Sciatic nerve (tissue), 2 donors: ENCODE measurements around the gene OTOA. TPM values are rescaled to one million over a fixed set of nuclear protein-coding genes. Genes with fewer than 3 reads are reported as not detected.
"Not testable (repeated sequence)": the region's sequence is repeated elsewhere in the genome, so short reads cannot be mapped to it uniquely, and the experiment has no call there.

Experiments
- ATAC-seq: fragments of 200-7000 bp; cut with Tn5 transposase; one replicate; pipeline ENCODE4 v1.9.1; 2020; ENCODE audit warnings: mild to moderate bottlenecking, moderate library complexity
- DNase-seq: peaks from one replicate; pipeline ENCODE4 v3.0.0-alpha.2; 2020; ENCODE audit warnings: low spot score
- intact Hi-C: fragments of 100-400 bp; cut with DNase I; formaldehyde crosslinking; loops from one replicate; pipeline ENCODE4 v1.14.2; 2022
- total RNA-seq: library from RNA; stranded (reverse); fragmentation: NEBNext Ultra II Directional; extraction: Animal tissue kit (Norgen Biotek cat#: 25700); gene quantifications from one replicate; pipeline ENCODE4 v1.2.1, GENCODE V29; 2021
- donor health status: DM: no; HTN: no; CAD: no.
- donor health status: DM: no; HTN: no; CAD: no.

Gene OTOA
- total RNA-seq, 1 donor from 2014 or later: 0.31 TPM

GRCh38 chr16:21656795-21657768 is 6.7 kb upstream of the OTOA start:
- DNase-seq (no peak), ATAC-seq (no peak)
- intact Hi-C loops: no loop called here

- ATAC-seq (peak; percentile 51), DNase-seq (no peak)
- intact Hi-C loops: no loop called here
These were observed 4.6 kb upstream of the OTOA start for GRCh38 chr16:21659124-21659523.

- DNase-seq (no peak), ATAC-seq (no peak)
- intact Hi-C loops: no loop called here
These were observed 1.2 kb downstream of the OTOA start for GRCh38 chr16:21664801-21665492.

- ATAC-seq (no peak), DNase-seq (no peak)
- intact Hi-C loops: no loop called here
These were observed 3.0 kb downstream of the OTOA start for GRCh38 chr16:21666772-21667171.

GRCh38 chr16:21667575-21667974 is 3.8 kb downstream of the OTOA start:
- DNase-seq: no peak
- ATAC-seq: no peak
- intact Hi-C loops: no loop called here

- intact Hi-C loops: no loop called here
- no peak for ATAC-seq
- DNase-seq: no peak
These were observed 9.7 kb downstream of the OTOA start for GRCh38 chr16:21673469-21673868.

GRCh38 chr16:21674456-21674855 is 10.7 kb downstream of the OTOA start:
- ATAC-seq, intact Hi-C loops, DNase-seq: not testable (repeated sequence)

- intact Hi-C loops: not testable (repeated sequence)
These were observed 16.9 kb downstream of the OTOA start for GRCh38 chr16:21680714-21681113.

GRCh38 chr16:21683184-21683583 is 19.4 kb downstream of the OTOA start:
- intact Hi-C loops: no loop called here
- ATAC-seq (no peak), DNase-seq (no peak)

More at GRCh38 chr16:21680714-21681113, 16.9 kb downstream of the OTOA start:
- not testable (repeated sequence) for DNase-seq, ATAC-seq

GRCh38 chr16:21684199-21684598 is 20.4 kb downstream of the OTOA start:
- DNase-seq: peak; percentile 56
- intact Hi-C loops: no loop called here
- no peak for ATAC-seq

- ATAC-seq: no peak
- intact Hi-C loops: no loop called here
- no peak for DNase-seq
These were observed 21.3 kb downstream of the OTOA start for GRCh38 chr16:21685034-21685455.

GRCh38 chr16:21689107-21689506 is 25.3 kb downstream of the OTOA start:
- ATAC-seq: no peak
- intact Hi-C loops: no loop called here
- DNase-seq: no peak

- ATAC-seq, intact Hi-C loops, DNase-seq: not testable (repeated sequence)
These were observed 27.2 kb downstream of the OTOA start for GRCh38 chr16:21690967-21691366.

- ATAC-seq (no peak), DNase-seq (no peak)
- intact Hi-C loops: no loop called here
These were observed 30.8 kb downstream of the OTOA start for GRCh38 chr16:21694609-21695008.

GRCh38 chr16:21697032-21697431 is 33.3 kb downstream of the OTOA start:
- DNase-seq: no peak
- no peak for ATAC-seq
- intact Hi-C loops: no loop called here

- intact Hi-C loops: no loop called here
- ATAC-seq (no peak), DNase-seq (no peak)
These were observed 34.6 kb downstream of the OTOA start for GRCh38 chr16:21698169-21699032.

GRCh38 chr16:21701271-21701670 is 37.5 kb downstream of the OTOA start:
- DNase-seq (no peak), ATAC-seq (no peak)
- intact Hi-C loops: no loop called here

- ATAC-seq (no peak), DNase-seq (no peak)
- intact Hi-C loops: no loop called here
These were observed 38.5 kb downstream of the OTOA start for GRCh38 chr16:21702276-21702675.

- ATAC-seq: no peak
- intact Hi-C loops: no loop called here
These were observed 39.4 kb downstream of the OTOA start for GRCh38 chr16:21703156-21703555.

More at GRCh38 chr16:21703156-21703555, 39.4 kb downstream of the OTOA start:
- no peak for DNase-seq
